GM21723 (cell line): ENCODE results near the gene TMED4.
A peak's percentile ranks its signal among the peaks of the same experiment; 100 is the strongest.
"Not testable (repeated sequence)": the region's sequence is repeated elsewhere in the genome, so short reads cannot be mapped to it uniquely, and the experiment has no call there.

ENCODE experiments used
- ATAC-seq: cut with Tn5 transposase; IDR thresholded peaks from one replicate; pipeline ENCODE4 v1.9.1; 2021; ENCODE audit warnings: mild to moderate bottlenecking, moderate library complexity; ENCODE audit not compliant: unreplicated experiment

The TMED4 gene

GRCh38 chr7:44607141-44608068, 25.4 kb upstream of the TMED4 start:
- ATAC-seq = no peak

- peak; percentile 92 for ATAC-seq
These were observed 24.5 kb upstream of the TMED4 start, which contains the start of gene OGDH for GRCh38 chr7:44606341-44607140. Gene OGDH, plus strand, starts transcription at chr7:44606627. Its CDS starts 17,717 bp downstream, at chr7:44624344.

DNA sequence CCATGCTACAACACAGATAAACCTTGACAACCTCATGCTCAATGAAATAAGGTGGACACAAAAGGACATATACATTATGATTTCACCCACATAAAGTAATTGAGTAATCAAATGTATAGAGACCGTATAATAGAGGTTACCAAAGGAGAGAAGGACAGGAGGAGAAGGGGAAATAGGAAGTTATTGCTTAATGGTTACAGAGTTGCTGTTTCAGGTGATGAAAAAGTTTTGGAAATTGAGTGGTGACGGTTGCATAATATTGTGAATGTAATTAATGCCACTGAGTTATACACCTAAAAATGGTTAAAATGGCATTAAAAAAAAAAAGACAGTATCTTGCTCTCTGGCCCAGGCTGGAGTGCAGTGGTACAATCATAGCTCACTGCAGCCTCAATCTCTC, 22.9 kb upstream of the TMED4 start:
- ATAC-seq = no peak

DNA sequence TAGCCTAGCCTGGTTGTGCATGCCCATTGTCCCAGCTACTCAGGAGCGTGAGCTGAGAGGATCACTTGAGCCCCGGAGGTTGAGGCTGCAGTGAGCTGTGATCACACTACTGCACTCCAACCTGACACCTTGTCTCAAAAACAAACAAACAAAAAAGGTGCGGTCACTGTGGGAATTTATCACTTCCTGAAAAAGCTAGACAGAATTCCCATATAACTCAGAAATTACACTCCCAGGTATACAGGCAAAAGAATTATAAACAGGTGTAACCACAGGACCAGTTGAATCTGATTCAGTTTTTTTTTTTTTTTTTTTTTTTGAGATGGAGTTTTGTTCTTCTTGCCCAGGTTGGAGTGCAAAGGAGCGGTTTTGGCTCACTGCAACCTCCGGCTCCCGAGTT, 21.2 kb upstream of the TMED4 start:
- no peak for ATAC-seq

- no peak for ATAC-seq
These were observed 20.5 kb upstream of the TMED4 start for GRCh38 chr7:44602576-44602910.

DNA sequence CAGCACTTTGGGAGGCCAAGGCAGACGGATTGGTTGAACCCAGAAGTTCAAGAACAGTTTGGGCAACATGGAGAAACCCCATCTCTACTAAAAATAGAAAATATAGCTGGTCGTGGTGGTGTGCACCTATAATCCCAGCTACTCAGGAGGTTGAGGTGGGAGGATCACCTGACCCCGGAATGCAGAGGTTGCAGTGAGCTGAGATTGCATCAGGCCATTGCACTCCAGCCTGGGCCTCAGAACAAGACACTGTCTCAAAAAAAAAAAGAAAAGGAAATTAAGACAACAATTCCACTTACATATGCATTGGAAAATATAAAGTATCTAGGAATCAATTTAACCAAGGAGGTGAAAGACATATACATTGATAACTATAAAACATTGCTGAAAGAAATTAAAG, 17.2 kb upstream of the TMED4 start:
- no peak for ATAC-seq

- not testable (repeated sequence) for ATAC-seq
These were observed 15.2 kb upstream of the TMED4 start for GRCh38 chr7:44597181-44597580.

GRCh38 chr7:44595934-44596635, 14.1 kb upstream of the TMED4 start:
- no peak for ATAC-seq

DNA sequence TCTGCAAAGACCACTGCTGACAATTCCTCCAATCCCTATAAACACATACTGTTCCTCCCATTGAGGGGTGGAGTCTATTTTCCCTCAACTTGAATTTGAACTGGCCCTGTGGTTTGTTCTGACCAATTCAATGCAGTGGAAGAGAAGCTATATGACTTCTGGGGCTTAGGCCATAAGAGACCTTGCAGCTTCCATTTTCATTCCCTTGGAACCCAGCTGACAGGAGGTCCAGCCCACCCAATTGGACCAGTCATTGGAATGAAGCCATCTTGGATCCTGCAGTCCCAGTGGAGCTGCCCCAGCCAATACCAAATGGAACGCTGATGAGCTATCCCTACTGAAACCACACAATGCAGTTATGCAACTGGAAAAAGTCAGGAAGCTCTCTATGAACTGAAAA, 8.9 kb upstream of the TMED4 start:
- ATAC-seq = no peak

DNA sequence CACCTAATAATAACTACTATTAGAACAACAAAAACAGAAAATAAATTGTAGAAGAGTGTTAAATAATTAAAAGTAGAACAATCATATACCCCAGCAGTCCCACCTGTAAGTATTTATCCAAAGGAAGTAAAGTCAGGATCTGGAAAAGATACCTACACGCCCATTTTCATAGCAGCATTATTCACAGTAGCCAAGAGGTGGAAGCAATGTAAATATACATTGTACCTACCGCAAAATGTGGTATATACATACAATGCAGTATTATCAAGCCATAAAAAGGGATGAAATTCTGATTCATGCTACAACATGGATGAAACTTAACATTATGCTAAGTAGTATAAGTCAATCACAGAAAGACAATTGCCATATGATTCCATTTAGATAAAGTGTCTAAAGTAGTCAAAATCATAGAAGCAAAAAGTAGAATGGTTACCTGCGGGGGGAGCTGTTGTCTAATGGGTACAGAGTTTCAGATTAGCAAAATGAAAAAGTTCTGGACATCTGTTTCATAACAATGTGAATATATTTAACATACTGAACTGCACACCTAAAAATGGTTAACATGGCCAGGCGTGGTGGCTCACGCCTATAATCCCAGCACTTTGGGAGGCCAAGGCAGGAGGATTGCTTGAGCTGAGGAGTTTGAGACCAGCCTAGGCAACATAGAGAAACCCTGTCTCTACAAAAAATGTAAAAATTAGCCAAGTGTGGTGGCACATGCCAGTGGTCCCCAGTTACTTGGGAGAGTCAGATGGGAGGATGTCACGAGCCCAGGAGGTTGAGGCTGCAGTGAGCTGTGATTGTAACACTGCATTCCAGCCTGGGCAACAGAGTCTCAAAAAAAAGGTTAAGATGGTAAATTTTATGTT, 6.0 kb upstream of the TMED4 start:
- peak; percentile 79 for ATAC-seq

GRCh38 chr7:44583146-44583865, 1.3 kb upstream of the TMED4 start:
- ATAC-seq = no peak

GRCh38 chr7:44580945-44581878, 819 bp downstream of the TMED4 start:
- ATAC-seq = peak; percentile 38

DNA sequence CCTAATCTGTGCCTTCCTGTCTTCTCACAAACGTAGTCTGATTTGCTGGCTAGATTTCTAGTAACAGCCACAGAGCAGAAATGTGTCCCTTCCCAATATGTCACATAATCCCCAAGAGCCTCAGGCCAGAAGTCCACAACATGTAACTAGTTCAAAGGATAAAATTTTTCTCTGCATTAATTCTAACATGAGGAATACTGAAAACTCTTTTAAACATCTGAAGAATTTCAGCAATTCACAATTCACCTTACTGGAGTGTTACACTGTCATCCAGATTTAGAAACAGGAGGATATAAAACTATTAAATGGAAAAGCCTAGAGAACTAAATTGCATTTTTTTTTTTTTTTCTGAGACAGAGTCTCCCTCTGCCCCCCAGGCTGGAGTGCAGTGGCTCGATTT, 5.8 kb downstream of the TMED4 start:
- no peak for ATAC-seq

- ATAC-seq = no peak
These were observed 7.0 kb downstream of the TMED4 start for GRCh38 chr7:44575054-44575453.

- no peak for ATAC-seq
These were observed 7.7 kb downstream of the TMED4 start for GRCh38 chr7:44574287-44574872.

GRCh38 chr7:44573464-44574286, 8.4 kb downstream of the TMED4 start, which contains the start of gene DDX56:
Gene DDX56, minus strand, starts transcription at chr7:44573908. Its CDS starts 13 bp downstream, at chr7:44573895.
- ATAC-seq = peak; percentile 94

GRCh38 chr7:44572771-44573170, 9.3 kb downstream of the TMED4 start:
- ATAC-seq = no peak
